IPS-11a (cell line): ENCODE measurements around the gene B4GALT1.
"Not testable (repeated sequence)": the region's sequence is repeated elsewhere in the genome, so short reads cannot be mapped to it uniquely, and the experiment has no call there.

Source experiments
- H3K4me3 ChIP-seq: one replicate; pipeline ENCODE4 v1.5.1; 2013; ENCODE audit warnings: low read depth, low read length, control low read depth

The B4GALT1 gene

DNA sequence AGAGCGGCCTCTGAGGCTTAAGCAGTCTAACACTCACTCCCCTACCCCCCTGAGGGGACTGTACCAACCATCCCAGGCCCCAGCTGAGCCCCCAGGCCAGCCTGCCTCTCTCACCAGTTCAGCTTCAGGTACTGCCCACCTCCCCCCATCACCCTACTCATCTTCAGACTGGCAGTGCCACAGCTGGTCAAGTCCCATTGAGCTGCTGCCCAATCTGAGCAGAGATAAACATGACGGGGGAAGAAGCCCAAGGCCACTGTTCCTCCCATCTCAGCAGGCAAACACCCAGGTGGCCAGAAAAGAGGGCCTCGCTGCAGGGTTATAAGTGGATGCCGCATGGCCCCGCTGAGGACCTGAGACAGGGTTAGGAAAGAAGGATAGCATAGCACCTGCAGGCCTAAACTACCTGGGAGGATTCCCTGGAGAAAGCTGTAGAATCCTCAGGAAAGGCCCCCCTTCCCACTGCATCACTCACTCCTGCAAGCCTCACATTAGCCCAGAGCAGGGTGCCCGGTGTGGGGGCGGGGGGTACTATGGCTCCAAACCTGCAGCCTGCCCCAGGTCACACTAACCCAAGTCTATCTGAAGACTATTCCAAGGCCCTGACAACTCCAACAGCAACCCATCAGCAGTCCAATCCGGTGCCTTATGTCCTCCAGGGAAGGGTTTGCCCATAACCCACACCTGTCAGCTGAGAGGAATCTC, 3.6 kb downstream of the B4GALT1 start:
- no peak overlapping the region for H3K4me3 ChIP-seq

DNA sequence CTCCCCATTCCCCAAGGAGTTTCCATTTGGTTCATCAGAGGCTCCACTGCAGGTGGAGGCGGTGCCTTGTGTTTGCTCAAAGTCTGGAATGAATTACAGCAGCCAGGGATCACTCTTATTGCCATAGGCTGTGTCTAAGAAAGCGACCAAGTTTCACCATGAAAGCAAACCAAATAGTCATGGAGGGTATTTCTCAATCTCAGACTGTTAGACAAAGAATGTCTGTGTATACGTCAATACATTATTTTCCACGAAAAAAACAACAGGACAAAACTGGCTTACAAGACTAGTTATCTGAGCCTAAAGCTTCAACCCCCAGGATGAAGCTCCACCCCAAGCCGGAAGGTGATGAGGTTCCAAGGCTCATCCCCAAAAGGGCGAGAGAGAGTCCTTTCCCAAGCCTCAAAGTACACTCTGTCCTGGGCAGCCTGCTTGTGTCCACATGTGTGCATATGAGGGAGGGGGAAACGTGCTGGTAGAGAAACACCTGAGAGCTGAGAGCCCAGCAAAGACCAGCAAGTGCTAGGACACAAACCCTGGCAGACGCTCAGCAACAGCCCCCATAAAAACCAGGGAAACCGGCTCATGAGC, 4.3 kb downstream of the B4GALT1 start:
- no peak overlapping the region for H3K4me3 ChIP-seq

GRCh38 chr9:33161589-33162132, 5.5 kb downstream of the B4GALT1 start:
- no peak overlapping the region for H3K4me3 ChIP-seq

DNA sequence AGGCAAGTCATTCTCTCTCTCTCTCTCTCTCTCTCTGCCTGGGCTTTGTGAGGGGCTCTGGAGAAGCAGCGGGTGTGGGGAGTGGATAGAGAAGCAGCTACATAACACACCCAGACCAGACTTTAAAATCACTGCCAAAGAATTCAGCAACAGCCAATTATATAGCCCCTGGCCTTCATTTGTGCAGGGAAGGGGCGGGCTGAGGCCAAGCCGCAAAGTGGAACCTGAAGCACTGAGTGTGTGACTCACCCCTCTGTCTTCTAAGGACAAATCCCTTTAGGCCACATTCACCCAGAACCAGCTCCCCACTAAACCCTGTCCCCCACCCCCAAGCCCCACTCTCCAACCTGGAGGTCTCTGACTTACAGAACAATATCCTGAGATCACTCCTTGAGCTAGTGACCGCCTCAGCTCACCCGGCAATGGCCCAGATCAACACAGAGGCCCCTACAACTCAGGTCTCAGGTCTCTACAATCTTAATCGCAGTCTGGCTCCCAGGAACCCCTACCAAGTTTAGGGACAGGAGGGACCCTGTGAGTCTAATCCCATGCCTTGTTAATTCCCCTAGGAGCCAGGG, 6.0 kb downstream of the B4GALT1 start:
- no peak overlapping the region for H3K4me3 ChIP-seq

DNA sequence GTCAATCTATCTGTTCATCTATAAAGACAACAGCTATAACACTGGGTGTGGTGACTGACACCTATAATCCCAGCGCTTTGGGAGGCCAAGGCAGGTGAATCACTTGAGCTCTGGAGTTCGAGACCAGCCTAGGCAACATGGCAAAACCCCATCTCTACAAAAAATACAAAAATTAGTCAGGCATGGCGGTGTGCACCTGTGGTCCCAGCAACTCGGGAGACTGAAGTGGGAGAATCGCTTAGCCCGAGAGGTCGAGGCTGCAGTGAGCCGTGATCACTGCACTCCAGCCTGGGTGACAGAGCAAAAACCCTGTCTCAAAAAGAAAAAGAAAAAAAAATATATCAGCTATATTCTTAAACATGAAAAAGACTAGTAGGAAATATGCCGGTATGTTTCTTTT, 6.7 kb downstream of the B4GALT1 start:
- not testable (repeated sequence) for H3K4me3 ChIP-seq

DNA sequence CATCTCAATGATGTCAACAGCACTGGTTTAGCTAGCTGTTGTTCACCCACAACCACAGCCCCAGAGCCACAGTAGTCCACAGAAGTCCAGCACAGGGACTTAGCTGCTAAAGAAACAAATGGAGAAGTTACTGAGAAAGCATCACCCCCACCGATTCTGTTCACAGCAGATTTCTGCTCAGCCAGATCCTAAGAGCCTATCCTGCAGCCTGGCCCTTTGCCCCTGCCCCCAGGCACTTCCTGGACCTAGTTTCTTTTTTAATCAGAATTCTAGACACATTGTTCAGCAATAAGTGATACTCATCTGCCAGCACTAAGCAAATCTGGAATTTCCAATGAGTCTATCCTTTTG, 7.4 kb downstream of the B4GALT1 start:
- H3K4me3 ChIP-seq = no peak overlapping the region

GRCh38 chr9:33158843-33159776, 8.0 kb downstream of the B4GALT1 start:
- H3K4me3 ChIP-seq = no peak overlapping the region

GRCh38 chr9:33157960-33158842, 8.9 kb downstream of the B4GALT1 start:
- no peak overlapping the region for H3K4me3 ChIP-seq

DNA sequence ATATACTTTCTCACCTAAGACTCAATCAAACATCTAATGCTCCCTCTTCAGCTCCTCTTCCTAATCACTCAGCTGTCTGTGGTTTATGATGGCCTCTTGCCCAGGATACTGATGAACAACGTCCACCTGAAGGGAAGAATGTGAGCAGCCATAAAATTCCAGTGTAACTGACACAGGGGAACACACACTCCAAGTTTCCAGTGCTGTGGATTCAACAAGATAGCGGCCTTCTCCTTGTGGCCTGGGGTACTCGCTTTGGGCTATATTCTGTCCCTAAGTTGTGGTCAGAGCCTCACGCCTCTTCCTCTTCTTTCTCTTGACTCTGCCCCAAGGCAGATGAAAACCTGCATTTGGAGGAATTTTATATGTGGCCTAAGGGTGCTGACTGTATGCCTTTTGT, 11.7 kb downstream of the B4GALT1 start:
- no peak overlapping the region for H3K4me3 ChIP-seq

DNA sequence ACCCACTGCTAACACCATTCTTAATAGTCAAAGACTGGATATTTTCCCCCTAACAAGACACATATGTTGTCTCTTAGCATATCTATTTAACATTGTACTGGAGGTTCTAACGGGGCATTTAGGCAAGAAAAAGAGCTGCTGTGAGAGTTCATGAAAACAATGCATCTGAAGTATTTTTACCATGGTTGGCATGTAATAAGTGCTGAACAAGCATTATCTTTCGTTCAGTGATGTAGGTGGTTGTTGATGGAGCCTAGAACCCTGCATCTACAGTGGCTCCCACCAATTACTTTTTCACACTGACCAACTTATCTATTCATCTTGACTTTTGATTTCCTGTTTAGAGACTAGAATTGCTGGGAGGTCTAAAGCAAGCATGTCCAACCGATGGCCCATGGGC, 12.8 kb downstream of the B4GALT1 start:
- H3K4me3 ChIP-seq = no peak overlapping the region

GRCh38 chr9:33153666-33154065, 13.5 kb downstream of the B4GALT1 start:
- H3K4me3 ChIP-seq = no peak overlapping the region

DNA sequence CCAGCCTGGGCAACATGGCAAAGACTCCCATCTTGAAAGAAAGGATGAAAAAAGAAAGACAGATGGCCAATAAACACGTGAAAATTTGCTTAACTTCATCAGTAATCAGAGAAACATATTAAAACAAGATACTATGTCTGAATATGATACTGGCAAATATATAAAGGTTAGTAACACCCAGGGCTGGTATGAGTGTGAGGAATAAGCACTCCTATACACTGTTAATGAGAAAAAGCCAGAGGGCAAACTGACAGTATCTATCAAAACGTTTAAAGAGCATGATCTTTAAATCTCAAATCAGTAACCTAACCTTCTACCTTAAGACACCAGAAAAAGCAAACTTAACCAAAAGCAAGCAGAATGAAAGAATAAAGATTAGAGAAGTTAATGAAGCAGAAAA, 14.1 kb downstream of the B4GALT1 start:
- no peak overlapping the region for H3K4me3 ChIP-seq

- no peak overlapping the region for H3K4me3 ChIP-seq
Measured at GRCh38 chr9:33151601-33152000, 15.5 kb downstream of the B4GALT1 start.

- no peak overlapping the region for H3K4me3 ChIP-seq
Measured at GRCh38 chr9:33151007-33151557, 16.1 kb downstream of the B4GALT1 start.

- H3K4me3 ChIP-seq = no peak overlapping the region
Measured at GRCh38 chr9:33148367-33149014, 18.6 kb downstream of the B4GALT1 start.

- H3K4me3 ChIP-seq = no peak overlapping the region
Measured at GRCh38 chr9:33147416-33148169, 19.5 kb downstream of the B4GALT1 start.

- H3K4me3 ChIP-seq = no peak overlapping the region
Measured at GRCh38 chr9:33146298-33146697, 20.8 kb downstream of the B4GALT1 start.

DNA sequence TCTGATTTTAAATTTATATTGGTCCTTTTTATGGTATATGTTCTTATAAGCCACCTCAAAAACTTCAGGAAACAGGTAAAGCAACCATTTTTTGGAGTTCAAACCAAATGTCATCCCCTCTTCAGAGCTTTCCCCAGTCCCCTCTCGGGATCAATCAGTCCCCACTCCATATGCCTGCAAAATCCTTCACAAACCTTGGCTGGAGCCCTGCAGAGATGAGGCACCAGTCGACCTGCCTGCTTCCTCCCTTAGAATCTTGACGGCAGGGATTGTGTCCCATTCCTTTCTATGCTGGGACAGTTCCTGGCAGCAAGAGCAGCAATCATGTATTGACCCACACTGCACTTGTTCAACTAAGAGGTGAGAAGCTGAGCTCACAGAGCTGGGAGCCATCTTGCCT, 22.6 kb downstream of the B4GALT1 start:
- no peak overlapping the region for H3K4me3 ChIP-seq

DNA sequence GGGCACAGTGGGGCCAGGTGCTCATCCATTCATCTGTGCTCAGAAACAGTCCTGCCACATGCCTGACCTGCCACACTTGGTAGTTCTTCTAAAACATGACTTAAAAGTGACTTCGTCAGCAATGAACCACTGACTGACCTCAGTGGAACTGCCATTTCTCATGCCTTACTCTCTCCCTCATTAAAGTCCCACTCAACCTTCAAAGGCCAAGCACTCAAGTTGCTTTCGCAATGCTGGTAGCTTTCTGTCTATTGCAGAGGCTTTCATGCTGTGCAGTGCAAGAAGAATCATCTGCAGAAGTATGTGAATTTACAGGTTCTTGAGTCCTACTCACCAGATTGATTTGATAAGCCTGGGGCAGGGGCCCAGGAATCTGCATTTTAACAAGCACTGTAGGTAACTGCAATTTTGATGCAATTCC, 23.9 kb downstream of the B4GALT1 start:
- H3K4me3 ChIP-seq = no peak overlapping the region
